NB4 (cell line): ENCODE data around the gene ADAMTS2.

ENCODE experiments used
- CTCF ChIP-seq: IDR thresholded peaks from one replicate; pipeline ENCODE4 v1.5.1; 2012; ENCODE audit warnings: low read depth, low read length
- MYC ChIP-seq: IDR thresholded peaks from 2 replicates; pipeline ENCODE4 v1.6.1; 2011; ENCODE audit warnings: low read depth, low read length
- POLR2A ChIP-seq: IDR thresholded peaks from 2 replicates; pipeline ENCODE4 v1.6.1; 2011; ENCODE audit warnings: mild to moderate bottlenecking; ENCODE audit not compliant: insufficient read length; ENCODE audit errors: extremely low read depth

GRCh38 chr5:179188636-179189035, 156.6 kb downstream of the ADAMTS2 start:
- TF ChIP-seq CTCF (no peak), MYC (no peak), POLR2A (no peak)
